SKM-1 treated with dmso at 0.1 percent for 144 hours (cell line): Measurements from ENCODE around the gene NAT10.
"Not testable (repeated sequence)": the region's sequence is repeated elsewhere in the genome, so short reads cannot be mapped to it uniquely, and the experiment has no call there.

Experiments
- DNase-seq: peaks from one replicate; lab custom pipeline; 2025; ENCODE audit not compliant: unreplicated experiment; lab: John Stamatoyannopoulos, UW

The NAT10 gene

DNA sequence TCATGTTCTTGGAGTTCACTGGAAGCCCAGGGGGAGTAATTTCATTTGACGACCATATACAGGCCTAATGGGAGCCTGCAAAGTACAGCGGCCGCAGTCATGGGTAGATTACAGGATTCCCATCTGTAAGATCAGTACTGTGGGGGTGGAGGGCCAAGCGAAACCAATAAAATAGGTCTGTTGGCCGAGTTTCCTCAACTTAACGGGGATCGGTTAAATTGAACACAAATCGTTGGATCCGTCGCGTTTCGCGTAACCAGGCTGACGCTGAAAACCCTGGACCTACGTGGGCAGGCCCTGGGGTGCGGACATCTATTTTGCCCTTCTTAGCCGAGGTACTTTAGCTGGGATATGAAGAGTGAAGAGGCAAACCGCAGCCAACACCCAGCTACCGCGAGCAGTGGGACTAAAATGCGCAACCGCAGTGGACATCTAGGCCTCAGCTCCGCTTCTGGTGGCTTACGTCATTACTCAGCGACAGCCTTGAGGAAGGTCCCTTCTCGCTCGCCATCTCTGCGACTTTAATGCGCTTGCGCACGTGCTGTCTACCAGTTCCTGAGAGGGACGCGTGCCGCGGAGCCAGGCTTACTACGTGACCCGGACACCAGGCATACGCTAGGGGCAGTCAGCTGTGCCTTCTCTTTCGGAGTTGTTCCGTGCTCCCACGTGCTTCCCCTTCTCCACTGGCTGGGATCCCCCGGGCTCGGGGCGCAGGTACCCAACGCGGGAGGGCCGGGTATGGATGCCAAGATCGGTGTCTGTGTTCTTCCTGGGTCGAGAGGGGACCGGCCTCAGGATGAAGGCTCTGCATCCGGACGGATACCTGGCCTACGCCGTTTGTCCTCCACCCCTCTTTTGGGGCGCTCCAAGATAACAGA, at the start of gene NAT10:
Gene NAT10 (plus strand): TSS at position 551 of the 878 bp plus-strand sequence. CDS start 2,597 bp downstream, outside the sequence.
- DNase-seq = peak; percentile 98

DNA sequence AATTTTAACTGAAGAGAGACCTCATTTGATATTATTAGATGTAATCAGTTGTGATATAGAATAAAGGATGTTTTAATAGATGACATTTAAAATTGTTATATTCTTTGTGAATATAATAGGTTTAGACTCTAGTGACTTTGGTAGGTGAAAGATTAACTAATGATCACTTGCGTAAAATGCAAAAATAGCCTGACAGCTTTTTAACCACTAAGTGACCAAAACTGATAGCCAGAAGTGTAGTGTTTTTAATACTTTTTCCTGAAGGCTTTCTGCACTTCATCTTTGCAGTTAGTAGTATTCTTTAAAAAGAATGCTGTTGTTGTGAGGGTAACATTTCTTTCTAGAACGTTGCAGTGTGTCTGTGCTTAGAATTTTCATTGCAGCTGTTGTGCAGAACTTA, 48.8 kb upstream of the NAT10 start:
- no peak for DNase-seq

DNA sequence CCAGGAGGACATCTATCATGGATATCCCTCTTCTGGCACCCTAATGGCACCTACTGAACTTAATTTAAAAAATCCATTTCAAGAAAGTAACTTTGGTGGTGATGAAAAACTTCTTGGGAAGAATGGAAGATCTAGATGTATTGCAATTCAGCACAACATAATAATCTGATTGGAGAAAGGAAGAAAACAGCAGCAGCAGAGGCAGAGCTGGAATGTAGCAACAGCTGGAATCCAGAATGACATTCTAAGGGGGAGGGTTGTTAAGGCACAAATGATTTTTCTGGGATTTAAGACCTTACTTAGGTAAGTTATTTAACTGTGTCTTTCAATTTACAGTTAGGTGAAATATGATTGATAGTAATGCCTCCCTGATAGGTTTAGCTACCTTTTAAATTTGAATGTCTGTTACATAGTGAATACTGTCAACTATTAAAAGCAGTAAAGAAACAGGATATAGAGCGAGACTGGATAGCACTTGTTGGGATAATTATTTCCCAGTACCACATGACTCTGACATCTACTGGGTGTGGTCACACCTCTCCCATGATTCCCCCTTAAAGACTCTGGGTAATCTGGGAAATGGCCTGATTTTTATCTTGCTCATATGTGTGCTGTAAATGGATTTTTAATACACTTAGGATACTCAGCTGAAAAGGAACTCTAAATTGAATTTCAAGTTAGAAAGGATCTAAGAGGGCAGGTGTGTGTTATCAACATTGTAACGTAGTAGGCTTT, 42.2 kb upstream of the NAT10 start:
- DNase-seq = no peak

DNA sequence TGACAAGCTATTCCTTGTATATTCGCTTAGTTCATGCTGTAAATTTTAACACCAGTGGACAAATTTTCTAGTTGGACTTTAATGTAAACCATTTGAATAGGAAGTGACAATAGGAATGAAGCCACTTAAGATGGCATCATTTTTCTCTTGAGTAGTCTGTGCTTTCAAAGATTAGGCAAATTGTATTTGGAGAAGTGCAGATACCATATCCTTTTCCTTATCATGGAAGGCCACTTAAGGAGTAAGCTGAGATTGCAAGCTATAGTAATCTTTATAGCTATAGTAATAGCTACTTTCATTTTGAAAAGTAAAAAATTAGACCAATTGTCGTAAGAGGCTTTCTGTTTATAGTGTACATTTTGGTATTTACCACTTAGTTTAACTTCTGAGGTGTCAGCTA, 41.1 kb upstream of the NAT10 start:
- no peak for DNase-seq

DNA sequence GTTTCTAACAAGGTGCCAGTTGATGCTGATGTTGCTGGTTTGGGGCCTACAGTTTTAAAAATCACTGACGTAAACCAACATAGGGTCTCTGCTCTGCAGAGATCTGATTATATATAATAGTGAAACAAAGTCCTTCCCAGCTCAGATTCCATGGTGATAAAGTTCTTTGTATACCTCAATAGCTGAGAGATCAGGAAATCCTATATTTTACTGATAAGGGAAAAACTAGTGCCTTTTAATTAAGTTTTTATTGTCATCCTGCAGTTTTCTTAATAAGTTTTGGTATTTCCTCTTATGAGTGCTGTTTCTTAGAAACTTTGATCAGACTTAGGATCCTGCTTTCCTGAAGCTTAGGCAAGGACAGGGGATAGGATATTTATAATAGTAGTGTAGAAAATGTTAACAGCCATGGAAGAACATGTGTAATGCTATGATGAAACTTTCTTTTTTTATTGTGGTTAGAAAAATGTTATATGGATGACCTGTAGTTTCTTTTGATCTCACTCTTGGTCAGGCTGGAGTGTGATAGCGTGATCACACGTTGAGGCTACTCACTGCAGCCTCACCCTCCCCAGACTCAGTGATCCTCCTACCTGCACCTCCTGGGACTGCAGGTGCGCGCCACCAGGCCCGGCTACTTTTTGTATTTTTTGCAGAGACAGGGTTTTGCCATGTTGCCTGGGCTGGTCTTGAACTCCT, 39.8 kb upstream of the NAT10 start:
- DNase-seq = no peak

DNA sequence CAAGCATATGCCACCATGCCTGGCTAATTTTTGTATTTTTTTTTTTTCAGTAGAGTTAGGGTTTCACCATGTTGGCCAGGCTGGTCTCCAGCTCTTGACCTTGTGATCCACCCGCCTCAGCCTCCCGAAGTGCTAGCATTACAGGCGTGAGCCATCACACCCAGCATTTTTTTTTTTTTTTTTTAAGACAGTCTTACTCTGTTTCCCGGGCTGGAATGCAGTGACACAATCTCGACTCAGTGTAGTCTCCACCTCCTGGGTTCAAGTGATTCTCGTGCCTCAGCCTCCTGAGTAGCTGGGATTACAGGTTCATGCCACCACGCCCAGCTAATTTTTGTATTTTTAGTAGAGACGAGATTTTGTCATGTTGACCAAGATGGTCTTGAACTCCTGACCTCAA, 38.7 kb upstream of the NAT10 start:
- not testable (repeated sequence) for DNase-seq

DNA sequence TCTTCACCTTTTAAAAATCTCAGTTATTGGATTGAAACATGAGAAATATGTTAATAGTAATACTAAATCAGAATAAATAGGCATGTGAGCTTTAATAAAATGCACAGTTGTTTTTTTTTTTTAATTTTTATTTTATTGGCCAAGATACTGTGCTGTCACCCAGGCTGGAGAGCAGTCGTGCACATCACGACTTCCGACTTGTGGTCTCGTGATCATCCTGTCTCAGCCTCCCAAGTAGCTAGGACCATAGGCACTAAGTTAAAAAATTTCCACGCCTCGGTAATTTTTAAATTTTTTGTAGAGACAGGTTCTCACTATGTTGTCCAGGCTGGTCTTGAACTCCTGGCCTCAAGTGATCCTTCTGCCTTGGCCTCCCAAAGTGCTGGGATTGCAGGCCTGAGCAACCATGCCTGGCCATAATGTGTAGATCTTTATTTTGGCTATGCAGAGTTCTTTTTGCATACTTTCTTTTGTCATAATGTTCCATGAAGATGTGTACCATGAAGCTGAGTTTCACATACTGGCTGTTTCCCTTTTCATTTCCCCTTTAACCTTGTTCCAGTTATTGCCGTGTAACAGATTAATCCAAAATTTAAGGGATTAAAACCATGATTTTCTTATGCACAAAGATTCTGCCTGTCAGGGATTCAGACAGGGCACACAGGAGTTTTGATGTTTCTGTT, 37.9 kb upstream of the NAT10 start:
- no peak for DNase-seq

DNA sequence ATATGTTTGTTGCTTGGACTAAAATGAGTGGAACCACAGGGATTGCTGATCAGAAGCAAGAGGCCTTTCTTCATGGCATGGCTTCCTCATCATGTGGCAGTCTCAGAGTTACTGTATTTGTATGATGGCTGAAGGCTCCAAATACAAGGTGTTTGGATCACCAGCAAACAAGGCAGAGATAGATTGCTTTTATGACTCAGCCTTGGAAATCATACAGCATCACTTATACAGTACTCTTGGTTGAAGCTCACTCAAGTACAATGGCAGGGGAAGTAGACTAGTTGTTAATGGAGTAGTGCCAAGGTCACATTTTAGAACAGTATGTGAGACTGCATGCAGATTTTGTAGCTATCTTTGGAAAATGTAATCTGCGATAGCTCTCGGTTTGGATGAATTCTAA, 37.3 kb upstream of the NAT10 start:
- no peak for DNase-seq

DNA sequence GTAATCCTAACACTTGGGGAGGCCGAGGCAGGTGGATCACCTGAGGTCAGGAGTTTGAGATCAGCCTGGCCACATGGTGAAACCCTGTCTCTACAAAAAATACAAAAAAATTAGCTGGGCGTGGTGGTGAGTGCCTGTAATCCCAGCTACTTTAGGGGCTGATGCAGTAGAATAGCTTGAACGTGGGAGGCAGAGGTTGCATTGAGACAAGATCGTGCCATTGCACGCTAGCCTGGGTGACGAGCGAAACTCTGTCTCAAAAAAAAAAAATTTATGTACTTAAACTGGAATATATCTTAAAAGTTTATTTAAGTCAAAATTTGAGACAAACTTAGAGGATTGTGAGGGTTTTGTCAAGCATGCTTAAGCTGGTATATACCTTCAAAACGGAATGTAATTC, 34.1 kb upstream of the NAT10 start:
- not testable (repeated sequence) for DNase-seq

DNA sequence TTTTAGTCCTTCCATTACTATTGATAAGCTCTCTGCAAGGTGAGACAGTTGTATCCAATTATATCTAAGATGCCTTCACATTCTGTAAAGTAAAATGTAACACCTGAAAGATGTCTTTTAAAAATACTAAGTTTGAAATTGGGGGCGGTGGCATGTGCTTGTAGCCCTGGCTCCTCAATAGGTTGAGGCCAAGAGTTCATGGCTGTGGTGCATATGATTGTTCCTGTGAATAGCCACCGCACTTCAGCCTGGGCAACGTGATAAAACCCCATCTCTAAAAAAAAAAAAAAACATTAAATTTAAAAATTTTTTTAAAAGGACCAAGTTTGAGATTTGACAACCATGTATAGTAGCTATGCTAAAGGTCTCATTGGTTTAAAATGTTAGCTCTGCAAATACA, 33.4 kb upstream of the NAT10 start:
- no peak for DNase-seq

DNA sequence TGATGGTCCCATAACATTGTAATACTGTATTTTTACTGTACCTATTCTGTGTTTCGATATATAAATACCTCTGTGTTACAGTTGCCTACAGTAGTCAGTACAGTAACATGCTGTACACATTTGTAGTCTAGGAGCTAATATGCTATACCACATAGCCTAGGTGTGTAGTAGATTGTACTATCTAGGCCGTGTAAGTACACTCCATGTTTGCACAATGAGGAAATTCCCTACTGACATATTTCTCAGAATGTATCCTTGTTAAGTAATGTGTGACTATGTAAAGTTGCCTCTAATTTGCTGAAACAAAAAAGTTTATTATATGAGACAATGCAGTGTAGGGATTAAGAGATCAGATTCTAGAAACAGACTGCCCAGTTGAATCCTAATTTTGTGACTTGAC, 32.6 kb upstream of the NAT10 start:
- no peak for DNase-seq

DNA sequence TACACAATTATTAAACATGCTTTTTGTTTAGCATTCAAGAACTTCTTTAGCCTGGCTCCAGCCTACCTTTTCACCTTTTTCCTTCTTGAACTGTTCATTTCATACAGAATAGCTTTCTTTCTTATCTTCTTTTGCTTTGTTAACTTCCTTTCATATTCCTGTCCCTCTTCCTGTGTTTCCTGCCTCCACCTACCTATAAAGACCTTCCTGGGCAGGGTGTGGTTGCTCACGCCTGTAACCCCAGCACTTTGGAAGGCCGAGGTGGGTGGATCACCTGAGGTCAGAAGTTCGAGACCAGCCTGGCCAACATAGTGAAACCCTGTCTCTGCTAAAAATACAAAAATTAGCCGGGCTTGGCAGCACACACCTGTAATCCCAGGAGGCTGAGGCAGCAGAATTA, 31.0 kb upstream of the NAT10 start:
- no peak for DNase-seq

DNA sequence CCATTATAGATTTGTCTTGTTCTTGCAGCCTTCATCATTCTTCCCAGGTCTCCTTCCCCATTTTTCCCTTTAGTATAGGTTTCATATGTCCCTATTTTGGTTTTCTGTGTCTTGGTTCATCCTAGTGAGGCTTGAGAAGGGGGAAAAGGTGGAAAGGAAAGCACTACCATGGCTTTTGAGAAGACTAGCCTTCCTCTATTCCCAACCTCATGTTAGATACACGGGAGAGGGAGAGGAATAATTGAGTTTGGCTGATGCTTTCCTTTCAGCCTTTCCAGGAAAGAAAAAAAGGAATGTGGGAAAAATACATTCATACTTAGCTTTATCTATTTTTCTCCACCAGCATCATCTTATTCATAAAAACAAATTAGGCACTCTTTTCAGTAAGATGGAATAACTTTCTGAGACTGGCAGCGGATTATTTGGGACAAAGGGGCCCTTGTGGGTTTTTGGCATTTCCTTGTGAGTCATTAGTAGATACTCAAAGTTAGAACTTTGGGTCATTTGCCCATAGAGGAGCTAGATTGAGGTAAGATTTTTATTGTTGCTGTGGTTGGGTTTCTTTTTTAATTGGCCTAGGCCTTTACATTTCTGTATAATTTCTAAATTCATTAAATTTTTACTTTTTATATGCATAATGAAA, 30.1 kb upstream of the NAT10 start:
- DNase-seq = no peak

DNA sequence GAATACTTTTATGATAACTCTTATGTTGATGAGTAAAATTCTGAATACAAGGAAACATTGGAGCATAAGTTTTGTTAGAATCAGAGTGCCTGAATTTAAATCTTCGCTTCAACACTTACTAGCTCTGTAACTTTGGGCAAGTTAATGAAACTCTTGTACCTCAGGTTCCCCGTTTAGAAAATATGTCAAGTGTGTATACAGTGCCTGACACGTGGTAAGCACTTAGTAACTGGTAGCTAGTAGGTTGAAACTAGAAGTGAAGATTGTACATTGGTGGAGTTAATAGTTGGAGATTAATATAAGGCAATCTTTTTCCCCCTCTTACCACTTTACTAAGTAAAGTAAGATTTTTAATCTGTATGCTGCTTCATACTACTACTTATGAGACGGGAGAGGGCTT, 24.8 kb upstream of the NAT10 start:
- no peak for DNase-seq

DNA sequence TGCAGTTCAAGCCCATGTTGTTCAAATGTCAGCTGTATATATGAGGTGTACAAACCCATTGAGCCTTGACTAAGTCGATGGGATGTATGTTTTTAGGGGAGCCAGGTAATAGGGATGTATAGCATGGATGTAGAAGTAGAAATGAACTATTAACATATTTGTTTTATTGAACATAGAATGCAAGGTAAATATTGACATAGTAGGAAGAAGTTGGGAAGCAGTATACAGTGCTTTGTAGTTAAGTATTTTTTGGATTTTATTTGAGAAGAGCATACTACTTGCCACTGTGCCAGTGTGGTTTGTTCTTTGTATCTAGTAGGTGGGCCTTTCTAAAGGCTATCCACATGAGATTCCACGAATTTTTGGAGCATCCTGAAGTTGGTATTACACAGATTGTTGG, 20.8 kb upstream of the NAT10 start:
- DNase-seq = no peak

DNA sequence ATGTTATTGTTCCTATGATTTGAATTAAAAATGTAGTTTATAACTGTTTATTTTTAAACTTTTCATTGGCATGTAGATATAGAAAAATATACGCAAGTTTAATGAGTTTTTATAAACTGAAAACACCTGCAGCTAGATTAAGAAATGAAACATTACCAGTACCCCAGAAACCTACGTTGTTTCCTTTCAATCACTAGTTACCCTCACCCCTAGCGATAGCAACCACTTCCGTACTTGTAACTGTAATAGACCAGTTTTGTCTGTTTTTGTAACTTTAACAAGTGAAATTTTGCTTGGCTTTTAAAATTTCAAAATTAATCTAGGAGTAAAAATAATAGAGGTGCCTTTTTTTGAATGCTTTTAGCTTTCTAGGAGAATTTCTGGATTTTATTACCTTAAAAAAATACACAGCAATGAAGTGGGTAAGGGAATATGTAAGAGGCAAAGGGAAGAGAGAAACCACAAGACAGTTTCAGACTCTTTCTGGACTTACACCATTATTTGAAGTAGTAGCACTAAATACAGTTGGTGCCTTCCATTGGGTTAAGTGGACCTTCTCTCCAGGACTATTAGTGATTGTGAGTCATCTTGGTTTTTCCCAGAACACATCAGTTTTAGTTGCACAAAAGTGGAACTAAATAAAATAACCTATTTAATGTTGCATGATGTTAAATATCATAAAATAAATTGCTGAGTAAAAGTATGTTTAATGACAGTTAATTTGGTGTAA, 18.7 kb upstream of the NAT10 start:
- DNase-seq = no peak

DNA sequence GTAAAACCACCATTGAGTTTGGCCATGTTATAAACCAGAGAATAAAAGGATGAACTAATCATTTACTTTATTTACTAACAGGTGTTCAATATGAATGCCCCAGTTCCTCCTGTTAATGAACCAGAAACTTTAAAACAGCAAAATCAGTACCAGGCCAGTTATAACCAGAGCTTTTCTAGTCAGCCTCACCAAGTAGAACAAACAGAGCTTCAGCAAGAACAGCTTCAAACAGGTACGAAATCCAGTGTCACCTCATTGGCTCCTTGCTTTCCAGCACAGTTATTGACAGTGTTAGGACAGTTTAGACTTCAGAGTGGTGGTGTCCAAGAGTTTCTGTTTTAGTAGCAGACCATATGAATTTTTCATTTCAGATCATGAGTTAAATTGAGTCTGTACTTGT, 13.6 kb upstream of the NAT10 start:
- no peak for DNase-seq

DNA sequence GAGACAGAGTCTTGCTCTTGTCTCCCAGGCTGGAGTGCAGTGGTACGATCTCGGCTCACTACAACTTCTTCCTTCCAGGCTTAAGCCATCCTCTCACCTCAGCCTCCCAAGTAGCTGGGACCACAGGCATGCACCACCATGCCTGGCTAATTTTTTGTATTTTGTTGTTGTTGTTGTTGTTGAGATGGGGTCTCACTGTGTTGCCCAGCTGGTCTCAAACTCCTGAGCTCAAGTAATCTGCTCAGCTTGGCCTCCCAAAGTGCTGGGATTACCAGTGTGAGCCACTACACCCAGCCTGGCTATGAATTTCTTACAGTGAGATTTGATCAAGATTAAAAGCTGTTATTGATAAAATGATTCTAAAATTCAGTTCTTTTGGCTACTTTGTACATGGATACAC, 10.5 kb upstream of the NAT10 start:
- not testable (repeated sequence) for DNase-seq

DNA sequence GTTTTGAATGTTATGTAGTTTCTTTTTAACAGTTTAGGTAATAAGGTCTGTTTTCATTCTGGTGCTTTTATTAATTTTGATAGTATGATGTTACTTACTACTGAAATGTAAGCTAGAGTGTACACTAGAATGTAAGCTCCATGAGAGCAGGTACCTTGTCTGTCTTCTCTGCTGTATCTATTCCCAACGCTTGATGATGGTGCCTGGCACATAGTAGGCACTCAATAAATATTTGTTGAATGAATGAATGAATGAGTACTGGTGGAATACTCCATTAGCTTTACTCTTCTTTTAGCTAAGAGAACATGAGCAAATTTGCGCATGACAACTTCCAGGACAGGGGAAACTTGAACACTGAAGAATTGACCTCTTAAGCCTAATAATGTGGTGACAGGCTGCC, 6.6 kb upstream of the NAT10 start:
- no peak for DNase-seq

DNA sequence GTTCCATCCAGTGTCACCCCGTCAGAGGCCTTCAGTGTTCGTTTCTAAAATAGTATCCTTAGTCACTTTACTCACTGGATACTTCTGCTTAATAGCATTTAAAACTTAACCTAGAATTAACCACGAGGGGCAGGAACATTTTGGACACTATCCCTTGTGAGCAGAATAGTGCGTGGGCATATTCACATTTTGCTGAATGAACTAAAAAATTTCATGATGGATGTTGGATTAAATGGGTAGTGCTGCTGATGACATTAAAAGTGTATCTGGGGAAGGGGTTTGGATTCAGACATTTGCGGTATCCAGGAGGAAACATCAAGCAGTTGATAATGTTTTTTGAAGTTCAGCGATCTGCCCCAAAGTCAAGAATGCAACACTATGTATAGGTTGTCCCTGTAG, 750 bp upstream of the NAT10 start:
- DNase-seq = no peak
